ENCODE data around the gene KCNF1.

- TF ChIP-seq TAF1 (IDR thresholded peaks at IDR 0.05; ENCODE audit: low read depth, low read length): no peak
- TF ChIP-seq POLR2AphosphoS5 (IDR thresholded peaks at IDR 0.05; ENCODE audit: low read depth, low read length): no peak
Observed at GRCh38 chr2:10947005-10947440, 35.3 kb downstream of the KCNF1 start.
